ENCODE results near the gene DNAJC17. TPM values are rescaled to one million over a fixed set of nuclear protein-coding genes. Genes with fewer than 3 reads are reported as not detected.
A peak's percentile ranks its signal among the peaks of the same experiment; 100 is the strongest.

DNAJC17 gene
- polyA plus RNA-seq (ENCODE audit: insufficient read length in 4 of 4), result 10 to 100 TPM; 33.8 to 42.6 (median 37.6) TPM

- peak; percentile 94 to 97 (median 94) for DNase-seq (ENCODE audit: low read depth in 4 of 4, low spot score in 3 of 4)
Observed at GRCh38 chr15:40807028-40807887, at the start of gene DNAJC17, which contains the start of gene ZFYVE19. TSS of gene DNAJC17 (minus strand) at chr15:40807473. CDS start at chr15:40807446, 27 bp downstream. TSS of gene ZFYVE19 (plus strand) at chr15:40807089. CDS start at chr15:40807590, 501 bp downstream.

- DNase-seq (ENCODE audit: low read depth in 4 of 4, low spot score in 3 of 4), result no peak
Observed at GRCh38 chr15:40856746-40857145, 49.5 kb upstream of the DNAJC17 start.

DNA sequence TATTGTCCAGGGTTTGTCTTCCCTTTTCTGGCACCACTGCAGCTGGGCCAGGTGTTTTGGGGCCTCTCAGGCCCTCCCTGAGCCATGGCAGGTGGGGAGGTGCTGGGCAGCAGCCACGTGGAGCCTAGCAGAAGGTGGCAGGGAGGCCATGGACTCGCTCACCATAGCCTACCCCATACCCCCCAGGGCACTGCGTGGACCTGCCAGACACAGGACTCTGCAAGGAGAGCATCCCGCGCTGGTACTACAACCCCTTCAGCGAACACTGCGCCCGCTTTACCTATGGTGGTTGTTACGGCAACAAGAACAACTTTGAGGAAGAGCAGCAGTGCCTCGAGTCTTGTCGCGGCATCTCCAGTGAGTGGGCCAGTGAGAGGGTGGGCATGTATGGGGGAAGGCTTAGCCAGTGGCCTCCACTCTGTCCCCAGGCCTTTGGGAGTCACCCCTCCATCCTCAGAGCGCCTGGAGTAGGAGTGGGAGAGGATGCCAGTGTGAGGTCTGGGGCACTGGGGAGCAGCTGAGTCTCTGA lies 48.5 kb upstream of the DNAJC17 start:
- DNase-seq (ENCODE audit: low read depth in 4 of 4, low spot score in 3 of 4), result no peak

GRCh38 chr15:40854161-40854560 lies 46.9 kb upstream of the DNAJC17 start:
- DNase-seq (ENCODE audit: low read depth in 4 of 4, low spot score in 3 of 4), result no peak

DNA sequence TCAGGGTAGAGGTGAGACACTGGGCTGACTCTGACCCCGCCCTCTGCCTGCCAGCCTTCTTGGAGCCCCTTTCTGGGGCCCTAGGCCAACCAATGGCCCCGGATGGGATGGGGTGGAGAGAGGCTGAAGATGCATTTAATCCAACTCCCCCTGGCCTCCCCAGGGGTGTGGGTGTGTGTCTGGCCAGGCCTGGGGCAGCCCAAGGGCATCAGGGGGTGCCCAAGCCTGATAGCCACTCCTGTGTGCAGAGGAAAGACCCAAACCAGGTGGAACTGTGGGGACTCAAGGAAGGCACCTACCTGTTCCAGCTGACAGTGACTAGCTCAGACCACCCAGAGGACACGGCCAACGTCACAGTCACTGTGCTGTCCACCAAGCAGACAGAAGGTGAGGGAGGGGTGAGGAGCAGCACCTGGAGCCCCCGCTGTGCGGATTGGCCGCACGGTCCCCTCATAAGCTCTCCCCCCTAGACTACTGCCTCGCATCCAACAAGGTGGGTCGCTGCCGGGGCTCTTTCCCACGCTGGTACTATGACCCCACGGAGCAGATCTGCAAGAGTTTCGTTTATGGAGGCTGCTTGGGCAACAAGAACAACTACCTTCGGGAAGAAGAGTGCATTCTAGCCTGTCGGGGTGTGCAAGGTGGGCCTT lies 46.1 kb upstream of the DNAJC17 start:
- no peak for DNase-seq (ENCODE audit: low read depth in 4 of 4, low spot score in 3 of 4)

DNA sequence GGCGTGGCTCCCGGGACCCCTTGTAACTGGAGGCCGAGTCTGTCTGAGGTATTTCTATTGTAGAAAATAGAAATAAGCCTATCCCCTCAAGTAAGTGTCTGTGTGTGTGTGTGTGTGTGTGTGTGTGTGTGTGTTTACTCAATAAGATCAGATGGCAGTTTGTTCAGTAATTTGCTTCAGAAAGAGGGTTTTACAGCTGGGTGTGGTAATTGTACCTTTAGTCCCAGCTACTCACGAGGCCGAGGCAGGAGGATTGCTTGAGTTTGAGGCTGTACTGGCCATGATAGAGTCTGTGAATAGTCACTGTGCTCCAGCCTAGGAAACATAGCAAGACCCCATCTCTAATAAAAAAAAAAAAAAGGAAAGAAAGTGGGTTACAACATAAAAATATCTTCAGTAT lies 45.3 kb upstream of the DNAJC17 start:
- no peak for DNase-seq (ENCODE audit: low read depth in 4 of 4, low spot score in 3 of 4)

DNA sequence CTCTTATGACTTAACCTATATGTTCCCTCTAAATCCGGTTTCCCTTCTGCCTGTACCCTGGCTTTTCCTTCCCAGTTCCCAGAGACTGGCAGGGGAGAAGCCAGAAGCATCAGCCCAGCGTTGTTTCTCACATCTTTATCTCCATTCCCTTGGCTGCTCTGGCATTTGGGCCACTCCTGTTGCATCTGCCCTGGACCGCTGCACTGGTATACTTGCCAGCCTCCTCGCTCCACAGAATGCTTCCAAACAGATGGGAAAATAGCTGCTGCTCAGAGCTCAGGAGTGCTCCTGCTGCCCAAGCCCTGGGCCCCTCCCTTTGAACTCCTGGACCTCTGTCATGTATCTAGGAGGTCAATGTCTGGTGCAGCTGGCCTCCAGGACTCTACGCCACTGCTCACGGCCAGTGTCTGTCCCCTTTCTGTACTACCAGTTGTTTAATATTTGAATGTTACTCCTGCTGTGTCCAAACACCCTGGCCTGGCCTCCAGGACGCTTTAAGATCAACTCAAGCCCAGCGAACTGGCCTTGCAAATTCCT lies 43.4 kb upstream of the DNAJC17 start:
- no peak for DNase-seq (ENCODE audit: low read depth in 4 of 4, low spot score in 3 of 4)

DNA sequence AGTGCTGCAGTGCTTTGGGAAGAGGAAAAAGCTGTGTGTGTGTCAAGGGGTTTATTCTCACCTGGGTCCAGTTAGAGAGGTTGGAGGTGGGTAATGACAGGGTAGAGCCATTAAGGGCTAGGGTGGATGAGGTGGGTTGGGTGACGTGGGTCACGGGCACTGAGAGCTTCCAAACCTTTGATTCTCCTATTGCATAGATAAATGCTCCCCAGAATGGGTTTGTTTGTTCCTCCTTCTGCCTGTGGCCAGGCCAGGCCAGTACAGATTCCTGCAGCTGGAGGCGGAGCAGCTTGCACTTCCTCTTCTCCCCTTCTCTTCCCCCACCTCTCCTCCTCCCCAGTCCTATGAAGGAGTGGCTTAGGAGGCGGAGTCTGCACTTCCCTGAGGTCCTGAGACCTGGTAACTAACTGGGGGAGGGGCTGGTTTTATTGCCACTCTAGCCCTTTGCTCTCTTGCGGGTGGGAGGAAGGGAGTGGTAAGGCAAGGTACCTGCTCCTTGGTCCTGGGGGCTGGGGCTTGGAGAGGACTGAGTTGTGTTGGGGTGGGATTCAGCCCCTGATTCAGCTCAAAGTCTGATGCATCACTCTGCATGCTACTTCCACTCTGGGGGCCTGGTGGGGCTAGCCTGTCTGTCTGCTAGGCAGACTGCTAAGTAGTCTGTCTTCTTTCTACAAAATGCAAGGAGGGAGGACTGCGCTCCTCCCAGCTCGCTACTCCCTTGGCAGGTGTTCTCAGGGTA lies 40.1 kb upstream of the DNAJC17 start:
- DNase-seq (ENCODE audit: low read depth in 4 of 4, low spot score in 3 of 4), result peak in 3 of 4 donors; percentile 60 to 80 (median 76)

DNA sequence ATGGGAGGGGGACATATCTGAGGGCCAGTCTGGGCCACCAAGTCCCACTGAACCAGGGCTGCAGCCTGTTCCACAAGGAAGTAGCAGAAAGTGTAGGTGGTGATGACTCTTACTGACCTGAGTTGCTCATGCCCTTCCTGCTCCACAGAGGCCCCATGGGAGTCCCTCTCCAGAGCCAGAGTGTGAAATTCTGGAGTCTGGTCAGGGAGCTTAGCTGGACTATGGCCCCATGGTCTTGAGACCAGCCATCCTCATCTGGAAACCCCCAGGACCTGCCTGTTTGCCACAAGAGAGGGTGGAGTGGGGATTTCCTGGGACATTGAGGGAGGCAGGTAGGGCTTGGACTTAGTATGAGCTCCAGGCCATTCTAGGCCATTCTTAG lies 39.6 kb upstream of the DNAJC17 start:
- DNase-seq (ENCODE audit: low read depth in 4 of 4, low spot score in 3 of 4), result no peak

GRCh38 chr15:40845511-40846284 lies 38.4 kb upstream of the DNAJC17 start:
- no peak for DNase-seq (ENCODE audit: low read depth in 4 of 4, low spot score in 3 of 4)

GRCh38 chr15:40845036-40845435 lies 37.8 kb upstream of the DNAJC17 start:
- DNase-seq (ENCODE audit: low read depth in 4 of 4, low spot score in 3 of 4), result no peak

DNA sequence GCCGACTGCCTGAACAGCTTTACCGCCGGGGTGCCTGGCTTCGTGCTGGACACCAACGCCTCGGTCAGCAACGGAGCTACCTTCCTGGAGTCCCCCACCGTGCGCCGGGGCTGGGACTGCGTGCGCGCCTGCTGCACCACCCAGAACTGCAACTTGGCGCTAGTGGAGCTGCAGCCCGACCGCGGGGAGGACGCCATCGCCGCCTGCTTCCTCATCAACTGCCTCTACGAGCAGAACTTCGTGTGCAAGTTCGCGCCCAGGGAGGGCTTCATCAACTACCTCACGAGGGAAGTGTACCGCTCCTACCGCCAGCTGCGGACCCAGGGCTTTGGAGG lies 37.4 kb upstream of the DNAJC17 start:
- DNase-seq (ENCODE audit: low read depth in 4 of 4, low spot score in 3 of 4), result no peak

DNA sequence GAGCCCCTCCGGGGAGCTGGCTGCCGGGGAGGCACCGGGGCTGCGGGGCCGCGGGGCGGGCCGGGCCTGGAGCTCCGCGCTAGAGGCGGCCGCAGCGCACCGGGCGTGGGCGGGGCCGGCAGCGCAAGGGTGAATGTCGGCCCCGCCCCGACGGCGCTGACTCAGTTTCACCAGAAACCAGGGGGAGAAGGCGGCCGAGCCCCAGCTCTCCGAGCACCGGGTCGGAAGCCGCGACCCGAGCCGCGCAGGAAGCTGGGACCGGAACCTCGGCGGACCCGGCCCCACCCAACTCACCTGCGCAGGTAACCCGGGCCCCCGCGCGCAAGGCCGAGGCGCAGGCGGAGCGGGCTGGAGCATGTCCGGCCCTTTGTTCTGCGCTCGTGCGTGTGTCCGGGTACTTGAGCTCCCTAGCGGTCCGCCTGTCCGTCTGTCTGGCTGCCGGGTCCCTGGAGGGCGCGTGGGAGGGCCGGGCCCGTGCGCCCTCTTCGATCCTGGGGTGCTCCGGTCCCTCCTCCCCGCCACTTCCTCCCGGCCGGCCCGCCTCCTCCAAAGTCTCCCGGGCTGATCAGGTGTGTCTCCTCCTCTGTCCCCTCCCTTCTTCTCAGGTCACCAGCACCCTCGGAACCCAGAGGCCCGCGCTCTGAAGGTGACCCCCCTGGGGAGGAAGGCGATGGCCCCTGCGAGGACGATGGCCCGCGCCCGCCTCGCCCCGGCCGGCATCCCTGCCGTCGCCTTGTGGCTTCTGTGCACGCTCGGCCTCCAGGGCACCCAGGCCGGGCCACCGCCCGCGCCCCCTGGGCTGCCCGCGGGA lies 36.8 kb upstream of the DNAJC17 start, which contains the start of gene SPINT1:
TSS of gene SPINT1 (plus strand) at position 164 of the 811 bp plus-strand sequence. CDS start at position 671, 507 bp downstream.
- DNase-seq (ENCODE audit: low read depth in 4 of 4, low spot score in 3 of 4), result no peak

DNA sequence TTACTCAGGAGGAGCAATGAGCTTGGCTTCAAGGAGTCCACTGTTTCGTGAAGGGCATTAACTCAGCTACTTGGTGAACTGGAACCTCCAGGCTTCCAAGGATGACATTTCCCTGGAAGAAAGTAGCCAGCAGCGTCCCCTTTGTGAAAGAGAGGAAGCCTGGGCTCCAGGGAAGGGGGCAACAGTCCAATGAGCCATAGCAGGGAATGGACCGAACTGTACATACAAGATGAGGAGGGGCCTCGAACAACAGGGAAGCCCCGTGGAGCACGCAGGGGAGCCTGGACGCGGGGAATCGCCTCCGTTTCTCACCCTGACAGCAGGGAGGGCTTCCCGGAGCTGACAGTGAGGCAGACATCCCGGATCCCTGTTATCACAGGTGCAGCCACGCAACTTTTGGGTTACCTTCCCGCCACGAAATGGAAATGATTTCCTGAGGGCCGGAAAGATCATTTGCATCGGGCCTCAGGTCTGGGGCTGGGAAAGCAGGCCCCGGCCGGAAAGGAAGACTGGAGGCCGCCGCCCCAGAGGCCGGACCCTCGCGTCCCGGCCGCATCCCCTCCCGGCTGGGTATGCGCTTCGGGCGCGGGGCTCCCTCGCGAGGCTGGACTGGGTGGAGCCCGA lies 36.1 kb upstream of the DNAJC17 start:
- no peak for DNase-seq (ENCODE audit: low read depth in 4 of 4, low spot score in 3 of 4)

GRCh38 chr15:40841741-40842140 lies 34.5 kb upstream of the DNAJC17 start:
- DNase-seq (ENCODE audit: low read depth in 4 of 4, low spot score in 3 of 4), result no peak

DNA sequence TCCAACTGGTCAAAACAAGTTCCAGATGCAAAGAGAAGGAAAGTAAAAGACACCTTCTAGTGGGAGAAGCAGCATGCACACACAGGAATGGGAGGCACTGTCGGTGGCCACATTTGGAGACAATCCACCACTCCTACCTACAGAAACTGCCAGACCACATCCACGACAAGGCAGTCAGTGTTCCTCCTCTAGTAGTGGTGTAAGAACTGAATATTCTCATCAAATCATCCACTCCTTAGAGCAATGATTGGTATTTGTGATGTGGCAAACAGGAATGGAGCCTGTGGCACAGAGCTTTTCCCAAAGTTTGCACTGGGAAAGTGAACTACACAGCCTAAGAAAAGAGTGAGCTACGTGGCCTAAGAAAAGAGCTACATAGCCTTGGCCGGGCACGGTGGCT lies 31.5 kb upstream of the DNAJC17 start:
- DNase-seq (ENCODE audit: low read depth in 4 of 4, low spot score in 3 of 4), result no peak

- no peak for DNase-seq (ENCODE audit: low read depth in 4 of 4, low spot score in 3 of 4)
Observed at GRCh38 chr15:40836020-40836419, 28.7 kb upstream of the DNAJC17 start.

DNA sequence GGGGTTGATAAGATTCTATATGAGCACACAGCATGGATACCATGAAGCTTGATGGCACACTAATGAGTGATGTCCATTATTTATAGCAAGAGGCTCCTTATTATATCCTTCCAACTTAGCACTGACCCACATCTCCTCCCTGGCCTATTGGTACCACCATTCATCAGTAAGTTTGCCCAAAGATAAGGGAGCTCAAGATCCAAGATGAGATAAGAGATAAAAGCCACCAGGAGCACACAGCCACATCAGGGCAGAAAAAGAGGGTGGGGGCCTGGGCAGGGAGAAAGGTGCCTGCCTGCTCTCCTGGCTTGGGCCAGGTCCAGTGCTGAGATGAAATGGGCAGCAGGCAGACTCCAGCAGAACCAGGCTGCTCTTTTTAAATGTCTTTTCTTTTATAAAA lies 25.6 kb upstream of the DNAJC17 start:
- DNase-seq (ENCODE audit: low read depth in 4 of 4, low spot score in 3 of 4), result no peak

GRCh38 chr15:40831861-40832260 lies 24.6 kb upstream of the DNAJC17 start:
- DNase-seq (ENCODE audit: low read depth in 4 of 4, low spot score in 3 of 4), result no peak

Measured in left renal pelvis (tissue), 4 donors.